Calu3 (cell line): ENCODE data around the gene CALHM2. TPM values are rescaled to one million over a fixed set of nuclear protein-coding genes. Genes with fewer than 3 reads are reported as not detected.

Source experiments
- BruUV-seq: library from RNA; stranded (reverse); fragments of 400-500 nt; replicated peaks from 2 replicates; lab custom pipeline; 2021; lab: Mats Ljungman, UMichigan
- CTCF ChIA-PET: fragments of 300-600 bp; sonication (Branson Sonifier 250); formaldehyde crosslinking; loops from one replicate; lab custom pipeline; 2022; ENCODE audit warnings: antibody characterized with exemption; lab: Charles Lee
- DNase-seq: peaks from one replicate; pipeline ENCODE4 v3.0.0; 2022
- H3K27ac Mint-ChIP-seq: one replicate; pipeline ENCODE4 v1.8.0; 2022; ENCODE audit warnings: mixed read lengths; ENCODE audit not compliant: unreplicated experiment
- H3K27me3 Mint-ChIP-seq: one replicate; pipeline ENCODE4 v1.8.0; 2022; ENCODE audit warnings: mixed read lengths; ENCODE audit not compliant: unreplicated experiment
- H3K36me3 Mint-ChIP-seq: one replicate; pipeline ENCODE4 v1.8.0; 2022; ENCODE audit warnings: mild to moderate bottlenecking, moderate library complexity, mixed read lengths; ENCODE audit not compliant: insufficient read depth, unreplicated experiment
- H3K4me1 Mint-ChIP-seq: one replicate; pipeline ENCODE4 v1.8.0; 2022; ENCODE audit warnings: mild to moderate bottlenecking, low read depth, mixed read lengths; ENCODE audit not compliant: unreplicated experiment
- H3K4me3 Mint-ChIP-seq: one replicate; pipeline ENCODE4 v1.8.0; 2022; ENCODE audit warnings: mild to moderate bottlenecking, low read depth, moderate library complexity, mixed read lengths; ENCODE audit not compliant: unreplicated experiment
- H3K9me3 Mint-ChIP-seq: one replicate; pipeline ENCODE4 v1.8.0; 2022; ENCODE audit warnings: low read depth, mixed read lengths; ENCODE audit not compliant: unreplicated experiment
- intact Hi-C: fragments of 100-400 bp; cut with micrococcal nuclease; formaldehyde crosslinking; loops from one replicate; pipeline ENCODE4 v1.10.0; 2022; ENCODE audit not compliant: unreplicated experiment
- total RNA-seq: library from RNA; stranded (reverse); gene quantifications from 2 replicates; pipeline ENCODE4 v1.2.3, GENCODE V29; 2022
- TF ChIP-seq, protein P1 (sequence below): fragments of 200-600 bp; IDR thresholded peaks from one replicate; pipeline ENCODE4 v1.8.0; 2022; ENCODE audit warnings: antibody characterized with exemption; ENCODE audit not compliant: unreplicated experiment

Gene CALHM2
- total RNA-seq, 1 experiment from 2014 or later = 0.45 TPM

GRCh38 chr10:103413564-103413963 is 38.6 kb downstream of the CALHM2 start:
- CTCF ChIA-PET = no interaction called here
- intact Hi-C loops = no loop called here
- H3K4me1 Mint-ChIP-seq = no peaks in the 10 kb centered on the region
- no TSS peak for BruUV-seq
- no peak overlapping the region for H3K27ac Mint-ChIP-seq
- H3K27me3 Mint-ChIP-seq = no peaks in the 10 kb centered on the region
- H3K9me3 Mint-ChIP-seq = no peaks in the 10 kb centered on the region
- H3K36me3 Mint-ChIP-seq = peaks cover 52% of the 10 kb centered on the region
- DNase-seq = no peak
- H3K4me3 Mint-ChIP-seq = no peak overlapping the region
- TF ChIP-seq, protein P1, sequence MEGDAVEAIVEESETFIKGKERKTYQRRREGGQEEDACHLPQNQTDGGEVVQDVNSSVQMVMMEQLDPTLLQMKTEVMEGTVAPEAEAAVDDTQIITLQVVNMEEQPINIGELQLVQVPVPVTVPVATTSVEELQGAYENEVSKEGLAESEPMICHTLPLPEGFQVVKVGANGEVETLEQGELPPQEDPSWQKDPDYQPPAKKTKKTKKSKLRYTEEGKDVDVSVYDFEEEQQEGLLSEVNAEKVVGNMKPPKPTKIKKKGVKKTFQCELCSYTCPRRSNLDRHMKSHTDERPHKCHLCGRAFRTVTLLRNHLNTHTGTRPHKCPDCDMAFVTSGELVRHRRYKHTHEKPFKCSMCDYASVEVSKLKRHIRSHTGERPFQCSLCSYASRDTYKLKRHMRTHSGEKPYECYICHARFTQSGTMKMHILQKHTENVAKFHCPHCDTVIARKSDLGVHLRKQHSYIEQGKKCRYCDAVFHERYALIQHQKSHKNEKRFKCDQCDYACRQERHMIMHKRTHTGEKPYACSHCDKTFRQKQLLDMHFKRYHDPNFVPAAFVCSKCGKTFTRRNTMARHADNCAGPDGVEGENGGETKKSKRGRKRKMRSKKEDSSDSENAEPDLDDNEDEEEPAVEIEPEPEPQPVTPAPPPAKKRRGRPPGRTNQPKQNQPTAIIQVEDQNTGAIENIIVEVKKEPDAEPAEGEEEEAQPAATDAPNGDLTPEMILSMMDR = no peak

DNA sequence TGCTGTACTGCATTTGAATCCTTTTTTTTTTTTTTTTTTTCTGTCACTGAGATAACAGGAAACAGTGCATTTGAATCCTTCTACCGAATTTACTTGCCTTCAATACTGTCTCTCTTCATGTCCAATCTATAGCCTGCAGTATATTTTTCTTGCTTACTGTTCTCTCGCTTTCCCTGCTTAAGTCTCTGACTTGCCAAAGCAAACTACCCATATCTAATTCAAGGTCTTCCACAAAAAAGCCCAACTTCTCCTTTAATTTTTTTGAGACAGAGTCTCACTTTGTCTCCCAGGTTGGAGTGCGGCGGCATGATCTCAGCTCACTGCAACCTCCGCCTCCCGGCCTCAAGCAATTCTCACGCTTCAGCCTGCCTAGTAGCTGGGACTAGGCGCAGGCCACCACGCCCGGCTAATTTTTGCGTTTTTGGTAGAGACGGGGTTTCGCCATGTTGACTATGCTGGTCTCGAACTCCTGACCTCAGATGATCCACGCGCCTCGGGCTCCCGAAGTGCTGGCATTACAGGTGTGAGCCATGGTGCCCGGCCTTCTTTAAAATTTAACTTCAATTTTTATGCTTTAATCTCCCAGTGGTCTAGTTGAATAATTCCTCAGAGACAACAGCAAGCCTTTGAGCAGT is 54.9 kb downstream of the CALHM2 start:
- Mint-ChIP-seq H3K9me3 (no peaks in the 10 kb centered on the region), H3K27ac (peak overlapping the region; percentile 76), H3K27me3 (no peaks in the 10 kb centered on the region), H3K4me1 (peaks cover 10% of the 10 kb centered on the region), H3K36me3 (peaks cover 61% of the 10 kb centered on the region), H3K4me3 (peak overlapping the region; percentile 93)
- intact Hi-C loops = no loop called here
- no TSS peak for BruUV-seq
- no peak for DNase-seq
- TF ChIP-seq, protein P1 = no peak
- CTCF ChIA-PET = interaction anchor here (0.6 kb wide), 1 partner anchor 30 kb away, joined by 4 read pairs; the partner anchor contains the start of gene TAF5

DNA sequence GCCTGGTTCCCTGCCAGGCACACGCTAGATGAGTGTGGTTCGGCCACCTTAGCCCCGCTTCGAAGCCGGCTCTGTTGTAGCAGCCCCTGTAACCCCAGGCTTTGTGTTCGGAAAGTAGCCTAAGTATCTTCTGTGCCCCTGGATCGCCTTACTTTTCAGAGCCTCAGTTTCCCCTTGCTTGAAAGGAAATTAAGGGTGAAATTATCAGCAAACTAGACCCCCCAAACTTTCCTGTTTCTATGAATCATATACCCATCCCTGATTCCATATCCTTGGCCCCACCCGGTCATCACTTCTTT is 55.4 kb downstream of the CALHM2 start:
- CTCF ChIA-PET = interaction anchor here (0.6 kb wide), 1 partner anchor 29 kb away, joined by 4 read pairs; the partner anchor contains the start of gene TAF5
- H3K27me3 Mint-ChIP-seq = no peaks in the 10 kb centered on the region
- peaks cover 58% of the 10 kb centered on the region for H3K36me3 Mint-ChIP-seq
- TF ChIP-seq, protein P1 = no peak
- no peak for DNase-seq
- H3K27ac Mint-ChIP-seq = peak overlapping the region; percentile 76
- peak overlapping the region; percentile 93 for H3K4me3 Mint-ChIP-seq
- peaks cover 10% of the 10 kb centered on the region for H3K4me1 Mint-ChIP-seq
- intact Hi-C loops = no loop called here
- no peaks in the 10 kb centered on the region for H3K9me3 Mint-ChIP-seq
- BruUV-seq = TSS peak; percentile 64

Other genes starting within 250 kb of the CALHM2 start
- 0.57 and 0.61 TPM in 2 replicates for gene RPEL1, start 206.5 kb downstream of the CALHM2 start, total RNA-seq
- 1.3 and 1.9 TPM in 2 replicates for gene INA, start 175.2 kb downstream of the CALHM2 start, total RNA-seq
- 4.5 and 4.8 TPM in 2 replicates for gene PCGF6, start 101.2 kb downstream of the CALHM2 start, total RNA-seq
- gene TAF5, start 84.4 kb downstream of the CALHM2 start, total RNA-seq = 2.5 and 2.9 TPM in 2 replicates
- gene ATP5MK, start 55.9 kb downstream of the CALHM2 start, total RNA-seq = 199 and 203 TPM in 2 replicates
- gene PDCD11, start 55.7 kb downstream of the CALHM2 start, total RNA-seq = 33.0 and 41.3 TPM in 2 replicates
- not detected in 2 replicates for gene CALHM1, start 6.5 kb upstream of the CALHM2 start, total RNA-seq
- gene CALHM3, start 26.9 kb upstream of the CALHM2 start, total RNA-seq = not detected in 2 replicates
- 0.22 TPM in 1 of 2 replicates, not detected in the other for gene NEURL1, start 41.3 kb upstream of the CALHM2 start, total RNA-seq